IPS-18c (cell line): ENCODE results near the gene ATP2B2.

Experiments used
- H3K4me3 ChIP-seq: 2 replicates; pipeline ENCODE4 v1.7.0; 2013; ENCODE audit warnings: low read depth, mild to moderate bottlenecking, low read length, moderate library complexity; ENCODE audit not compliant: insufficient read depth
- H3K9me3 ChIP-seq: one replicate; pipeline ENCODE4 v1.6.1; 2013; ENCODE audit warnings: mild to moderate bottlenecking, low read length, moderate library complexity; ENCODE audit not compliant: control insufficient read depth, insufficient read depth

Gene ATP2B2

GRCh38 chr3:10367506-10367905 lies 137.9 kb downstream of the ATP2B2 start:
- H3K4me3 ChIP-seq = no peak overlapping the region
- no peaks in the 10 kb centered on the region for H3K9me3 ChIP-seq

GRCh38 chr3:10366651-10367101 lies 138.7 kb downstream of the ATP2B2 start:
- H3K4me3 ChIP-seq = no peak overlapping the region

GRCh38 chr3:10365791-10366190 lies 139.6 kb downstream of the ATP2B2 start:
- no peak overlapping the region for H3K4me3 ChIP-seq
- no peaks in the 10 kb centered on the region for H3K9me3 ChIP-seq

More at GRCh38 chr3:10366651-10367101, 138.7 kb downstream of the ATP2B2 start:
- no peaks in the 10 kb centered on the region for H3K9me3 ChIP-seq

- H3K4me3 ChIP-seq = no peak overlapping the region
- no peaks in the 10 kb centered on the region for H3K9me3 ChIP-seq
Observed at GRCh38 chr3:10365316-10365715, 140.1 kb downstream of the ATP2B2 start.

- H3K9me3 ChIP-seq = peaks cover 2% of the 10 kb centered on the region
Observed at GRCh38 chr3:10364806-10365205, 140.6 kb downstream of the ATP2B2 start.

GRCh38 chr3:10363935-10364334 lies 141.5 kb downstream of the ATP2B2 start:
- H3K9me3 ChIP-seq = peaks cover 2% of the 10 kb centered on the region

More at GRCh38 chr3:10364806-10365205, 140.6 kb downstream of the ATP2B2 start:
- H3K4me3 ChIP-seq = no peak overlapping the region

GRCh38 chr3:10361375-10361774 lies 144.0 kb downstream of the ATP2B2 start:
- Histone ChIP-seq H3K9me3 (peaks cover 2% of the 10 kb centered on the region), H3K4me3 (no peak overlapping the region)

More at GRCh38 chr3:10363935-10364334, 141.5 kb downstream of the ATP2B2 start:
- no peak overlapping the region for H3K4me3 ChIP-seq

- Histone ChIP-seq H3K9me3 (peaks cover 2% of the 10 kb centered on the region), H3K4me3 (no peak overlapping the region)
Observed at GRCh38 chr3:10360478-10360877, 144.9 kb downstream of the ATP2B2 start.

GRCh38 chr3:10359761-10360161 lies 145.6 kb downstream of the ATP2B2 start:
- Histone ChIP-seq H3K9me3 (peaks cover 2% of the 10 kb centered on the region), H3K4me3 (no peak overlapping the region)

- peaks cover 2% of the 10 kb centered on the region for H3K9me3 ChIP-seq
- no peak overlapping the region for H3K4me3 ChIP-seq
Observed at GRCh38 chr3:10358309-10358980, 146.9 kb downstream of the ATP2B2 start.

GRCh38 chr3:10357592-10358308 lies 147.6 kb downstream of the ATP2B2 start:
- Histone ChIP-seq H3K9me3 (peaks cover 2% of the 10 kb centered on the region), H3K4me3 (no peak overlapping the region)

GRCh38 chr3:10357095-10357494 lies 148.3 kb downstream of the ATP2B2 start:
- Histone ChIP-seq H3K9me3 (peaks cover 2% of the 10 kb centered on the region), H3K4me3 (no peak overlapping the region)

- Histone ChIP-seq H3K4me3 (no peak overlapping the region), H3K9me3 (peaks cover 2% of the 10 kb centered on the region)
Observed at GRCh38 chr3:10356461-10356981, 148.9 kb downstream of the ATP2B2 start.

- Histone ChIP-seq H3K4me3 (no peak overlapping the region), H3K9me3 (no peaks in the 10 kb centered on the region)
Observed at GRCh38 chr3:10354361-10355015, 150.9 kb downstream of the ATP2B2 start.

- H3K9me3 ChIP-seq = no peaks in the 10 kb centered on the region
- no peak overlapping the region for H3K4me3 ChIP-seq
Observed at GRCh38 chr3:10353661-10354360, 151.6 kb downstream of the ATP2B2 start.

GRCh38 chr3:10353160-10353559 lies 152.2 kb downstream of the ATP2B2 start:
- Histone ChIP-seq H3K4me3 (no peak overlapping the region), H3K9me3 (no peaks in the 10 kb centered on the region)
